ENCODE measurements around the gene S100B.

Gene S100B

GRCh38 chr21:46620846-46621245 is 16.0 kb upstream of the S100B start:
- no peak overlapping the region for H3K4me3 ChIP-seq (ENCODE audit: low read length)
- no peak for TF ChIP-seq CTCF (conservative IDR thresholded peaks at IDR 0.05; ENCODE audit: low read depth, low read length)
- no peak for DNase-seq (ENCODE audit: low read depth)

DNA sequence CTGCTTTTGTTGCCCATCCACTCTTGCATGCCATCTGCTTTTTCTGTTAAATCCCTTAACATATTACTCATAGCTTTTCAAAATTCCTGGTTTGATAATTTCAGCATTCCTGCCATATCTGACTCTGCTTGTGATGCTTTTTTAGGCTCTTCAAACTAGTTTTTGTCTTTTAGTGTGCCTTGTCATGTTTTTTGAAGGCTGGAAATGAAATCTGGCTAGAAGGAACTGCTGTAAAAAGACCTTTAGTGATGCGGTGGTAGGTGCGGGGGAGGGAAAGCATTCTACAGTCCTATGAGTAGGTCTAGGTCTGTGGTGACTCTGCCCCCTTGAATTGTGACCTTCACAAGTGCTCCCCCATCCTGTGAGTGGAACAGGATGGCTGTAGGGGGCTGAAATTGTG is 15.0 kb upstream of the S100B start:
- no peak for DNase-seq (ENCODE audit: low read depth)
- no peak for TF ChIP-seq CTCF (conservative IDR thresholded peaks at IDR 0.05; ENCODE audit: low read depth, low read length)
- no peak overlapping the region for H3K4me3 ChIP-seq (ENCODE audit: low read length)

DNA sequence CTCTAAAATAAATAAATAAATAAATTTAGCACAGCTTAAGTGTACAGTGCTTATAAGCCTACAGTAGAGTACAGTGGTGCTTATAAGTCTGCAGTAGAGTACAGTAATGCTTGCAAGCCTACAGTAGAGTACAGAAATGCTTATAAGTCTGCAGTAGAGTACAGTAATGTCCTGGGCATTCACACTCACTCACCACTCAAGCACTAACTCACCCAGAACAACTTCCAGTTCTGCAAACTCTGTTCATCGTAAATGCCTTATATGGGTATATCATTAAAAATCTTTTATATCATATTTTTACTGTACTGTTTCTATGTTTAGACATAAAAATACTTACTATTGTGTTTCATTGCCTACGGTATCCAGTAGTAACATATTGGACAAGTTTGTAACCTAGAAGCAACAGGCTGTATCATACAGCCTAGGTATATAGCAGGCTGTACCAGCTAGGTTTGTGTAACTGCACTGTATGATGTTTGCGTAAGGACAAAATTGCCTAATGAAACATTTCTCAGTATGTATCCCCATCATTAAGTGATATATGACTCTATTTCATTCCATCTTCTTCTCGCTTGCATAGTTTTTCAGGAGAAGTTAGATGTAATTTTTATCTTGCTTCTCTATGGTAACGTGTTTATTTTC is 14.0 kb upstream of the S100B start:
- H3K4me3 ChIP-seq (ENCODE audit: low read length), result no peak overlapping the region
- no peak for DNase-seq (ENCODE audit: low read depth)
- no peak for TF ChIP-seq CTCF (conservative IDR thresholded peaks at IDR 0.05; ENCODE audit: low read depth, low read length)

DNA sequence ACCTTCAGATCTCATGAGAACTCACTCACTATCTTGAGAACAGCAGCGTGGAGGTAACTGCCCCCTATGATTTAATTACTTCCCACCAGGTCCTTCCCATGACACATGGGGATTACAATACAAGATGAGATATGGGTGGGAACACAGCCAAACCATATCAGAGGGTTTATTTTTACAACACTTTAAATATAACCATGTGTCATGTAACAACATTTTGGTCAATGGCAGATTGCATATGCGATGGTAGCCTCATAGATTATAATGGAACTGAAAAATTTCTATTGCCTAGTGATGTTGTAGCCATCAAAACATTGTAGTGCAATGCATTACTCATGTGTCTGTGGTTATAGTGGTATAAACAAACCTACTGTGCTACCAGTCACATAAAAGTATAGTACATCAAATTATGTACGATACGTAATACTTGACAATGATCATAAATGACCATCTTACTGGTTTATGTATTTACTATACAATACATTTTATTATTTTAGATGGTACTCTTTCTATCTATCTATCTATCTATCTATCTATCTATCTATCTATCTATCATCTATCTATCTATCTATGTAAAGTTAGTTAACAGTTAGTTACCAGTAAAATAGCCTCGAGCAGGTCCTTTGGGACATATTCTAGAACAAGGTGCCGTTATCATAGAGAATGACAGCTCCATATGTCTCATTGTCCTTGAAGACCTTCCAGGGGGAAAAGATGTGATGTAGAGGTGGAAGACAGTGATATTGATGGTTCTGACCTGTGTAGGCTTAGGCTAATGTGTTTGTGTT is 12.6 kb upstream of the S100B start:
- H3K4me3 ChIP-seq (ENCODE audit: low read length), result no peak overlapping the region
- DNase-seq (ENCODE audit: low read depth), result no peak
- TF ChIP-seq CTCF (conservative IDR thresholded peaks at IDR 0.05; ENCODE audit: low read depth, low read length), result no peak

GRCh38 chr21:46616656-46617055 is 11.8 kb upstream of the S100B start:
- no peak overlapping the region for H3K4me3 ChIP-seq (ENCODE audit: low read length)
- no peak for TF ChIP-seq CTCF (conservative IDR thresholded peaks at IDR 0.05; ENCODE audit: low read depth, low read length)
- no peak for DNase-seq (ENCODE audit: low read depth)

DNA sequence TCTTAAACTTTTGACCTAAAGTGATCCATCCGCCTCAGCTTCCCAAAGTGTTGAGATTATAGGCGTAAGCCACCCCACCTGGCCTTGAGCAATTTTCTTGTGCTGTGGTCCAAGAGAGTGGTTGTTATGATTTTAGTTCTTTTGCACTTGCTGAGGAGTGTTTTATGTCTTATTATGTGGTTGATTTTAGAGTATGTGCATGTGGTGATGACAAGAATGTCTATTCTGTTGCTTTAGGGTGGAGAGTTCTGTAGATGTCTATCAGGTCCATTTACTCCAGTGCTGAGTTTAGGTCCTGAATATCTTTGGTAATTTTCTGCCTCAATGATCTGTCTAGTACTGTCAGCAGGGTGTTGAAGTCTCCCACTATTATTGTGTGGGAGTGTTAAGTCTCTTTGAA is 11.2 kb upstream of the S100B start:
- no peak overlapping the region for H3K4me3 ChIP-seq (ENCODE audit: low read length)
- TF ChIP-seq CTCF (conservative IDR thresholded peaks at IDR 0.05; ENCODE audit: low read depth, low read length), result no peak
- no peak for DNase-seq (ENCODE audit: low read depth)

GRCh38 chr21:46613391-46613790 is 8.5 kb upstream of the S100B start:
- no peak for DNase-seq (ENCODE audit: low read depth)
- no peak for TF ChIP-seq CTCF (conservative IDR thresholded peaks at IDR 0.05; ENCODE audit: low read depth, low read length)
- H3K4me3 ChIP-seq (ENCODE audit: low read length), result no peak overlapping the region
